ENCODE measurements around the gene FAAP100. TPM values are rescaled to one million over a fixed set of nuclear protein-coding genes. Genes with fewer than 3 reads are reported as not detected.

Gene FAAP100
- polyA plus RNA-seq, 1 donor (not counting 4 experiments of a cell fraction or from before 2014, with no cell fraction given): 3.8 TPM

DNA sequence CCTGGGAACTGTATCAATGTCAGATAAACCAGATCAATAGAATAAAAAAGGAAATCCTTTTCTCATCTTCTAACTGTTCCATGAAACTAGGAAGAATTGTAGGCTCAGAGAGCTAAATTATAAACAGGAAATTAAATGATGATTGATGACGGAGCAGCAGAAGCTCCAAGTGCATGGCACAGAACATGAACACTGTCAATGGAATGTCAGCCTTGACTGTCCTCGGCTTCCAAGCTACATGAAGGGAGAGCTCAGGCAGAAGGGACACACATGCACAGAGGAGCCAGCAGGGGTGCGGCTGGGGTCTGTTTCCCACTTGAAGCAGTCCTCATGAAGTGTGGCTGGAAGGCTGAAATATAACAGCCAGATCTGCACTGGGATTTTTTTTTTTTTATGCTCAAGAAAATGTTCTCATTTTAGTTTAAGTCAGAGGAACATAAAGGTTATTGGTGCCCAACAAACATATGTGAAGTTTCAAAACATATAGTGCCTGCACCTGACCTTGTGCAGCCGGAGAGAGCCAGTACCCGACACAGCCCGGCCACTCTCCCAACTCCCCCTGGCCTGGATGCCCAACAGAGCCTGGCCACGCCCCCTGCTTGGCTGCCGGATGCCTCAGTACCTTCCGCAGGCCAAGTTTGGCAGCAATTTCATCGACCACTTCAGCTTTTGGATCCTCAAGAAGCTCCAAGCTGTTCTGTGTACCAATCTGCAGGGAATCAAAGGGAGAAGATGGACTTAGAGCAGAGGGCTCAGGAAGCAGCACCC, 47.8 kb upstream of the FAAP100 start:
- peaks cover 33 to 42% of the 10 kb centered on the region in 2 experiments for H3K36me3 ChIP-seq (ENCODE audit: control insufficient read depth in 2 of 2, extremely low read depth in 1 of 2, insufficient read depth in 2 of 2, low read length in 2 of 2)
- dilution Hi-C loops (cut with MboI; ENCODE audit: extremely low pct_ligation_motif_present, low sequenced_read_pairs): no loop called here
- FAIRE-seq: no peak

DNA sequence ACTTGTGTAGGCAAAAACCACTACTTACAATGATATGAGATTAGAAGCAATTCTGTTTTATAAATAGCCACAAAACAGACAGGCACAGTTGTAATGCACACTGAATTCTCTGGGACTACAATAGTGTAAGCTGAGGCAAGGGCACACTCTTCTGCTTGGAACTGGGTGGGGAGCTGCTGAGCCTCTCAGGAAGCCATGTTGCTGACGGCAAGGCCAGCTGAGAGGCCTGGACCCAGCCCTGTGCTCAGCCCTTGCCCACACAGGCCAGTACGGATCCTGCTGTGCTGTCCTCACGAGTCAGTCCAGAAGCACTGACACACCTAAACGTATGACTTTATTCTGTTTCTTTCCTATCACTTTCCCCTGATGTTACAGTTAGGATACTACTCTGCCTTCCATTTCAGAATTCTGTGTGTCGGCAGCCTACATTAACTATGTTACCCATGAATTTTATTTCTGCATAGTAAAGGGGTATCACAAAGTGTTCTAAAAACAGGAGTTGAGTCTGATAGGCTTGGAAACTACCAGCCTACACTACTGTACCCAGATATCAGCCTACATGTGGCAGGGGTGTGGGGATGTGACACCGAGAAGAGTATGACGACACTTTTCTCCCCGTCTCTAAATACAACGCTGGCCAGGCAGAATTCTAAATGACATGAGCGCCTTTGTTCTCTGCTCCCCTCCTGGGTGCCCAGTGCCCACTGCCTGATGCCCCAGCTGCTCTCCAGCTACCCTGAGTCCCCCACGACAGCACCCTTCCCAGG, 41.1 kb upstream of the FAAP100 start:
- H3K9ac ChIP-seq (ENCODE audit: control insufficient read depth, extremely low read depth, insufficient read depth, low read length): no peak overlapping the region
- H3K9me3 ChIP-seq (ENCODE audit: control insufficient read depth, low read depth, low read length): no peaks in the 10 kb centered on the region
- TF ChIP-seq, protein P1, sequence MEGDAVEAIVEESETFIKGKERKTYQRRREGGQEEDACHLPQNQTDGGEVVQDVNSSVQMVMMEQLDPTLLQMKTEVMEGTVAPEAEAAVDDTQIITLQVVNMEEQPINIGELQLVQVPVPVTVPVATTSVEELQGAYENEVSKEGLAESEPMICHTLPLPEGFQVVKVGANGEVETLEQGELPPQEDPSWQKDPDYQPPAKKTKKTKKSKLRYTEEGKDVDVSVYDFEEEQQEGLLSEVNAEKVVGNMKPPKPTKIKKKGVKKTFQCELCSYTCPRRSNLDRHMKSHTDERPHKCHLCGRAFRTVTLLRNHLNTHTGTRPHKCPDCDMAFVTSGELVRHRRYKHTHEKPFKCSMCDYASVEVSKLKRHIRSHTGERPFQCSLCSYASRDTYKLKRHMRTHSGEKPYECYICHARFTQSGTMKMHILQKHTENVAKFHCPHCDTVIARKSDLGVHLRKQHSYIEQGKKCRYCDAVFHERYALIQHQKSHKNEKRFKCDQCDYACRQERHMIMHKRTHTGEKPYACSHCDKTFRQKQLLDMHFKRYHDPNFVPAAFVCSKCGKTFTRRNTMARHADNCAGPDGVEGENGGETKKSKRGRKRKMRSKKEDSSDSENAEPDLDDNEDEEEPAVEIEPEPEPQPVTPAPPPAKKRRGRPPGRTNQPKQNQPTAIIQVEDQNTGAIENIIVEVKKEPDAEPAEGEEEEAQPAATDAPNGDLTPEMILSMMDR (optimal IDR thresholded peaks at IDR 0.05 in 1 of 3, IDR thresholded peaks at IDR 0.05 in 1 of 3, conservative IDR thresholded peaks at IDR 0.05 in 1 of 3; ENCODE audit: extremely low read depth in 1 of 3, insufficient read depth in 2 of 3, low read length in 3 of 3): no peak
- TF ChIP-seq EZH2 (IDR thresholded peaks at IDR 0.05; ENCODE audit: low read length): no peak
- H3K4me1 ChIP-seq (ENCODE audit: control insufficient read depth, extremely low read depth, insufficient read depth, low read length): no peaks in the 10 kb centered on the region
- no peaks in the 10 kb centered on the region for H3K9me1 ChIP-seq (ENCODE audit: control insufficient read depth, extremely low read depth, insufficient read depth, low read length)
- no peak overlapping the region for H3K4me3 ChIP-seq (ENCODE audit: control insufficient read depth in 2 of 3, extremely low read depth in 1 of 3, insufficient read depth in 2 of 3, low read depth in 1 of 3, low read length in 3 of 3)
- no peak for DNase-seq (ENCODE audit: low read depth, low spot score)
- H2AFZ ChIP-seq (ENCODE audit: control insufficient read depth, low read length): no peak overlapping the region
- peaks cover 34 to 36% of the 10 kb centered on the region in 2 experiments for H3K36me3 ChIP-seq (ENCODE audit: control insufficient read depth in 2 of 2, extremely low read depth in 1 of 2, insufficient read depth in 2 of 2, low read length in 2 of 2)
- no peak for FAIRE-seq
- dilution Hi-C loops (cut with MboI; ENCODE audit: extremely low pct_ligation_motif_present, low sequenced_read_pairs): no loop called here
- peaks cover 4% of the 10 kb centered on the region for H3K79me2 ChIP-seq (ENCODE audit: control insufficient read depth, insufficient read depth, low read length)
- no peak overlapping the region for H3K27ac ChIP-seq (ENCODE audit: control insufficient read depth, insufficient read depth, low read length)
- no peak overlapping the region for H3K4me2 ChIP-seq (ENCODE audit: control insufficient read depth, extremely low read depth, insufficient read depth, low read depth, low read length)
- no peaks in the 10 kb centered on the region for H4K20me1 ChIP-seq (ENCODE audit: control insufficient read depth, extremely low read depth, insufficient read depth, low read length)
- no peaks in the 10 kb centered on the region for H3K27me3 ChIP-seq (ENCODE audit: control insufficient read depth, extremely low read depth, insufficient read depth, low read length)

More for the DNA sequence above, 47.8 kb upstream of the FAAP100 start:
- H3K4me2 ChIP-seq (ENCODE audit: control insufficient read depth, extremely low read depth, insufficient read depth, low read depth, low read length): no peak overlapping the region
- H3K9ac ChIP-seq (ENCODE audit: control insufficient read depth, extremely low read depth, insufficient read depth, low read length): no peak overlapping the region
- no peaks in the 10 kb centered on the region for H3K4me1 ChIP-seq (ENCODE audit: control insufficient read depth, extremely low read depth, insufficient read depth, low read length)
- H3K27me3 ChIP-seq (ENCODE audit: control insufficient read depth, extremely low read depth, insufficient read depth, low read length): no peaks in the 10 kb centered on the region
- H3K9me1 ChIP-seq (ENCODE audit: control insufficient read depth, extremely low read depth, insufficient read depth, low read length): no peaks in the 10 kb centered on the region
- H3K4me3 ChIP-seq (ENCODE audit: control insufficient read depth in 2 of 3, extremely low read depth in 1 of 3, insufficient read depth in 2 of 3, low read depth in 1 of 3, low read length in 3 of 3): no peak overlapping the region
- no peak overlapping the region for H3K27ac ChIP-seq (ENCODE audit: control insufficient read depth, insufficient read depth, low read length)
- peaks cover 10% of the 10 kb centered on the region for H3K79me2 ChIP-seq (ENCODE audit: control insufficient read depth, insufficient read depth, low read length)
- H3K9me3 ChIP-seq (ENCODE audit: control insufficient read depth, low read depth, low read length): no peaks in the 10 kb centered on the region
- peaks cover 12% of the 10 kb centered on the region for H4K20me1 ChIP-seq (ENCODE audit: control insufficient read depth, extremely low read depth, insufficient read depth, low read length)
- H2AFZ ChIP-seq (ENCODE audit: control insufficient read depth, low read length): no peak overlapping the region
- no peak for DNase-seq (ENCODE audit: low read depth, low spot score)
- TF ChIP-seq, protein P1 (optimal IDR thresholded peaks at IDR 0.05 in 1 of 3, IDR thresholded peaks at IDR 0.05 in 1 of 3, conservative IDR thresholded peaks at IDR 0.05 in 1 of 3; ENCODE audit: extremely low read depth in 1 of 3, insufficient read depth in 2 of 3, low read length in 3 of 3): no peak
- no peak for TF ChIP-seq EZH2 (IDR thresholded peaks at IDR 0.05; ENCODE audit: low read length)
